Measurements from ENCODE around the gene KLHL18.

KLHL18 gene

DNA sequence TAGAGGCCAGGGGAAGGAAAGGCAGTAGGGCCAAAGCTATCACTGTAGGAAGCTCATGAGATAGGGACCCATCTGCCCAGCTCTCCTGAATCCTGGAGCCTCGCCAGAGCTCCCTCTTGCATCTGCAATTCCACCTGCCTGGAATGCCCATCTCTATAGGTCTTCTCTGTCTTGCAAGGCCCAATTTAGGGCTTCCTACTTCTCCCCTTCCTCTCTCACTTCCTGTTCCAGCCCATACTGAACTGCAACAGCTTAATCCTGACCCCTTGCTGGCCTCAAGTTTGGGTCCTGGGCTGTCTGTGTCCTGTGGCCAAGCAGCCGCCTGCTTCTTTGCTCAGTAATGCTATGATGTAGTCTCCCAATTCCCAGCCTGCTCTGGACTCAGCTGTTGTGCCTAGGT, 94.4 kb downstream of the KLHL18 start:
- Histone ChIP-seq H3K9ac (ENCODE audit: low read length) (no peak overlapping the region), H3K4me2 (ENCODE audit: low read length) (no peak overlapping the region), H3K4me1 (ENCODE audit: insufficient read depth, low read length, severe bottlenecking) (peaks cover 17% of the 10 kb centered on the region), H2AFZ (ENCODE audit: low read length) (no peak overlapping the region), H3K27me3 (ENCODE audit: insufficient read depth, low read length) (no peaks in the 10 kb centered on the region), H3F3A (ENCODE audit: insufficient read depth, low read length) (no peaks in the 10 kb centered on the region), H3K36me3 (ENCODE audit: insufficient read depth, low read length) (no peaks in the 10 kb centered on the region), H3K79me2 (ENCODE audit: insufficient read depth, low read length) (peaks cover 7% of the 10 kb centered on the region), H3K9me2 (ENCODE audit: low read depth, low read length) (no peaks in the 10 kb centered on the region), H4K20me1 (ENCODE audit: insufficient read depth, low read length) (no peaks in the 10 kb centered on the region), H3K27ac (ENCODE audit: low read depth, low read length, poor library complexity, severe bottlenecking) (no peak overlapping the region), H3K4me3 (ENCODE audit: low read depth, low read length, poor library complexity, severe bottlenecking) (no peak overlapping the region), H3K9me3 (ENCODE audit: low read length) (no peaks in the 10 kb centered on the region)
- no peak for TF ChIP-seq EZH2 (IDR thresholded peaks at IDR 0.05; ENCODE audit: borderline replicate concordance, low read length)
- TF ChIP-seq CTCF (IDR thresholded peaks at IDR 0.05; ENCODE audit: low read length) = no peak

DNA sequence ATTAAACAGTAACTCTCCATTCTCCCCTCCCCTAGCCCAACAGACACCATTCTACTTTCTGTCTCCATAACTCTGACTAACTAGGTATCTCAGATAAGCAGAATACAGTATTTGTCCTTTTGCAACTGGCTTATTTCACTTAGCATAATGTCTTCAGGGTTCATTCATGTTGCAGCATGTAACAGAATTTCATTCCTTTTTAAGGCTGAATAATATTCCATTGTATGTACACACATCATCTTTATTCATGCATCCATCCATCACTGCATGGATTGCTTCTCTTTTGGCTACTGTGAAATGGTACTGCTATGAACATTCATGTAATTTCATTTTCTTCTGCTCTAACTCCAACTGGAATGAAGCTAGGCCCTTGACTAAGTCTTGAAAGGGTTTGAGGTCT, 96.1 kb downstream of the KLHL18 start:
- H3K27ac ChIP-seq (ENCODE audit: low read depth, low read length, poor library complexity, severe bottlenecking) = no peak overlapping the region
- no peaks in the 10 kb centered on the region for H3F3A ChIP-seq (ENCODE audit: insufficient read depth, low read length)
- no peak overlapping the region for H3K4me3 ChIP-seq (ENCODE audit: low read depth, low read length, poor library complexity, severe bottlenecking)
- peaks cover 21% of the 10 kb centered on the region for H3K79me2 ChIP-seq (ENCODE audit: insufficient read depth, low read length)
- H3K4me1 ChIP-seq (ENCODE audit: insufficient read depth, low read length, severe bottlenecking) = peaks cover 19% of the 10 kb centered on the region
- no peaks in the 10 kb centered on the region for H4K20me1 ChIP-seq (ENCODE audit: insufficient read depth, low read length)
- H3K27me3 ChIP-seq (ENCODE audit: insufficient read depth, low read length) = no peaks in the 10 kb centered on the region
- TF ChIP-seq EZH2 (IDR thresholded peaks at IDR 0.05; ENCODE audit: borderline replicate concordance, low read length) (no peak), CTCF (IDR thresholded peaks at IDR 0.05; ENCODE audit: low read length) (no peak)
- no peak overlapping the region for H3K9ac ChIP-seq (ENCODE audit: low read length)
- no peak overlapping the region for H2AFZ ChIP-seq (ENCODE audit: low read length)
- no peaks in the 10 kb centered on the region for H3K36me3 ChIP-seq (ENCODE audit: insufficient read depth, low read length)
- no peaks in the 10 kb centered on the region for H3K9me3 ChIP-seq (ENCODE audit: low read length)
- no peaks in the 10 kb centered on the region for H3K9me2 ChIP-seq (ENCODE audit: low read depth, low read length)
- no peak overlapping the region for H3K4me2 ChIP-seq (ENCODE audit: low read length)

DNA sequence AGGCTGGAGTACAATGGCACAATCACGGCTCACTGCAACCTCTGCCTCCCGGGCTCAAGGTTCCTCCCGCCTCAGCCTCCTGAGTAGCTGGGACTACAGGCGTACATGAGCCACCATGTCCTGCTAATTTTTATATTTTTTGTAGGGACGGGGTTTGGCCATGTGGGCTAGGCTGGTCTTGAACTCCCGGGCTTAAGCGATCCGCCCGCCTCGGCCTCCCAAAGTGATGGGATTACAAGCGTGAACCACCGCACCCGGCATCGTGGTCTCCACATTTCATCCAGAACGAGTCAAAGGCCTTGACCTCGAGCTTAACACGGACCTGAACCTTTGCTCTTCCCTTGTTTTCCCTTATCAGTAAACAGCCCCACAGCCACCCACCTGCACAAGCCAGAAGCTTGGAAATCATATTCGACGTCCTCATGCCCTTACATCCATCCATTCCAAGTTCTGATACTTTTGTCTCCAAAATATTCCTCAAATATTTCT, 96.7 kb downstream of the KLHL18 start:
- H3K27ac ChIP-seq (ENCODE audit: low read depth, low read length, poor library complexity, severe bottlenecking) = no peak overlapping the region
- no peaks in the 10 kb centered on the region for H4K20me1 ChIP-seq (ENCODE audit: insufficient read depth, low read length)
- H3K4me3 ChIP-seq (ENCODE audit: low read depth, low read length, poor library complexity, severe bottlenecking) = peak overlapping the region; percentile 79
- H3K4me1 ChIP-seq (ENCODE audit: insufficient read depth, low read length, severe bottlenecking) = peaks cover 19% of the 10 kb centered on the region
- no peak for TF ChIP-seq EZH2 (IDR thresholded peaks at IDR 0.05; ENCODE audit: borderline replicate concordance, low read length)
- TF ChIP-seq CTCF (IDR thresholded peaks at IDR 0.05; ENCODE audit: low read length) = no peak
- H3K36me3 ChIP-seq (ENCODE audit: insufficient read depth, low read length) = no peaks in the 10 kb centered on the region
- no peaks in the 10 kb centered on the region for H3F3A ChIP-seq (ENCODE audit: insufficient read depth, low read length)
- H3K9me2 ChIP-seq (ENCODE audit: low read depth, low read length) = no peaks in the 10 kb centered on the region
- H3K9ac ChIP-seq (ENCODE audit: low read length) = peak overlapping the region; percentile 88
- H3K27me3 ChIP-seq (ENCODE audit: insufficient read depth, low read length) = no peaks in the 10 kb centered on the region
- H3K4me2 ChIP-seq (ENCODE audit: low read length) = peak overlapping the region; percentile 90
- H3K79me2 ChIP-seq (ENCODE audit: insufficient read depth, low read length) = peaks cover 24% of the 10 kb centered on the region
- H2AFZ ChIP-seq (ENCODE audit: low read length) = no peak overlapping the region
- H3K9me3 ChIP-seq (ENCODE audit: low read length) = no peaks in the 10 kb centered on the region
